ENCODE measurements around the gene PPP1CC.

GRCh38 chr12:110687396-110688169 lies 55.1 kb downstream of the PPP1CC start:
- TF ChIP-seq POLR2A (IDR thresholded peaks at IDR 0.05; ENCODE audit: low read depth, low read length) (no peak), POLR2AphosphoS5 (IDR thresholded peaks at IDR 0.05; ENCODE audit: low read depth, low read length) (no peak), TAF1 (IDR thresholded peaks at IDR 0.05; ENCODE audit: low read depth, low read length) (no peak), POU2F2 (IDR thresholded peaks at IDR 0.05; ENCODE audit: low read depth, low read length) (no peak), SPI1 (IDR thresholded peaks at IDR 0.05; ENCODE audit: low read depth, low read length) (no peak)
